ENCODE results near the gene DNAAF1. TPM values are rescaled to one million over a fixed set of nuclear protein-coding genes. Genes with fewer than 3 reads are reported as not detected.

Gene DNAAF1
- total and polyA plus RNA-seq, 2 of the 8 experiments (the other 6 are each of a cell fraction or from before 2014, with no cell fraction given): 0.09 to 0.15 TPM

DNA sequence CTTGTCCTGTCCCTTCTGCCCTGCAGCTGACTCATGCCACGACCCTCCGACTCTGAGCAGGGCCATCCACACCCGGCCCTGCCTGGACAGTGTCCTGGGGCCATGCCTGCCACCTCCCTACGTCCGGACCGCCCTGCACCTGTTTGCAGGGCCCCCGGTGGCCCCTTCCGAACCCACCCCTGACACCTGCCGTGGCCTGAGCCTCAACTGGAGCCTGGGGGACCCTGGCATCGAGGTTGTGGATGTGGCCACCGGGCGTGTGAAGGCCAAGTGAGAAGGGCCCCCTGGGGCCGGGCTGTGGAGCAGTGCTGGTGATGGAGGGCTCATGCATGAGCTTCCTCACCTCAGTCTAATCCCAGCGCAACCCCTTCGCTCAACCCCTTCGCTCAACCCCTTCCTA is 51.0 kb downstream of the DNAAF1 start (continued):
- TF ChIP-seq, protein P1, sequence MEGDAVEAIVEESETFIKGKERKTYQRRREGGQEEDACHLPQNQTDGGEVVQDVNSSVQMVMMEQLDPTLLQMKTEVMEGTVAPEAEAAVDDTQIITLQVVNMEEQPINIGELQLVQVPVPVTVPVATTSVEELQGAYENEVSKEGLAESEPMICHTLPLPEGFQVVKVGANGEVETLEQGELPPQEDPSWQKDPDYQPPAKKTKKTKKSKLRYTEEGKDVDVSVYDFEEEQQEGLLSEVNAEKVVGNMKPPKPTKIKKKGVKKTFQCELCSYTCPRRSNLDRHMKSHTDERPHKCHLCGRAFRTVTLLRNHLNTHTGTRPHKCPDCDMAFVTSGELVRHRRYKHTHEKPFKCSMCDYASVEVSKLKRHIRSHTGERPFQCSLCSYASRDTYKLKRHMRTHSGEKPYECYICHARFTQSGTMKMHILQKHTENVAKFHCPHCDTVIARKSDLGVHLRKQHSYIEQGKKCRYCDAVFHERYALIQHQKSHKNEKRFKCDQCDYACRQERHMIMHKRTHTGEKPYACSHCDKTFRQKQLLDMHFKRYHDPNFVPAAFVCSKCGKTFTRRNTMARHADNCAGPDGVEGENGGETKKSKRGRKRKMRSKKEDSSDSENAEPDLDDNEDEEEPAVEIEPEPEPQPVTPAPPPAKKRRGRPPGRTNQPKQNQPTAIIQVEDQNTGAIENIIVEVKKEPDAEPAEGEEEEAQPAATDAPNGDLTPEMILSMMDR (IDR thresholded peaks at IDR 0.05; ENCODE audit: control extremely low read depth in 1 of 3, insufficient read depth in 1 of 3, low read depth in 1 of 3, low read length in 3 of 3): no peak
- no peak for TF ChIP-seq TAF1 (IDR thresholded peaks at IDR 0.05; ENCODE audit: low read depth, low read length)
- no peak for TF ChIP-seq HDAC2 (IDR thresholded peaks at IDR 0.05; ENCODE audit: borderline replicate concordance in 1 of 2, low read depth in 2 of 2, low read length in 2 of 2)
- no peak for TF ChIP-seq TBP (IDR thresholded peaks at IDR 0.05; ENCODE audit: low read depth, low read length)
- no peak for TF ChIP-seq RAD21 (IDR thresholded peaks at IDR 0.05 in 1 of 2, conservative IDR thresholded peaks at IDR 0.05 in 1 of 2; ENCODE audit: low read depth in 2 of 2, low read length in 2 of 2)
- TF ChIP-seq BRCA1 (IDR thresholded peaks at IDR 0.05; ENCODE audit: low read depth, low read length): no peak
- no peak for TF ChIP-seq PHF8 (conservative IDR thresholded peaks at IDR 0.05; ENCODE audit: low read depth, low read length)

All from H1 (cell line).